Skeletal muscle tissue (tissue), 4 donors: Measurements from ENCODE around the gene TUBB4B. TPM values are rescaled to one million over a fixed set of nuclear protein-coding genes. Genes with fewer than 3 reads are reported as not detected.

Experiments used
- H3K27ac ChIP-seq: one replicate; pipeline ENCODE4 v1.7.0; 2013; ENCODE audit warnings: mild to moderate bottlenecking, low read depth, low read length, inconsistent platforms
- H3K27me3 ChIP-seq, 3 donors: one replicate each; pipeline ENCODE4 v1.7.0; 2013; ENCODE audit warnings: low read length in 3 of 3; ENCODE audit not compliant: control insufficient read depth in 3 of 3, insufficient read depth in 3 of 3
- H3K36me3 ChIP-seq, 3 donors: one replicate each; pipeline ENCODE4 v1.7.0; 2013; ENCODE audit warnings: low read length in 3 of 3; ENCODE audit not compliant: control insufficient read depth in 3 of 3, insufficient read depth in 3 of 3
- H3K4me1 ChIP-seq, 3 donors: one replicate each; pipeline ENCODE4 v1.7.0; 2013; ENCODE audit warnings: low read length in 3 of 3, mild to moderate bottlenecking in 3 of 3; ENCODE audit not compliant: control insufficient read depth in 3 of 3, insufficient read depth in 3 of 3
- H3K4me3 ChIP-seq, 3 donors: one replicate each; pipeline ENCODE4 v1.7.0; 2013; ENCODE audit warnings: low read length in 3 of 3
- H3K9ac ChIP-seq, 3 donors: one replicate each; pipeline ENCODE4 v1.7.0; 2013; ENCODE audit warnings: low read length in 3 of 3, mild to moderate bottlenecking in 3 of 3, moderate library complexity in 2 of 3, low read depth in 1 of 3
- H3K9me3 ChIP-seq, 3 donors: one replicate each; pipeline ENCODE4 v1.7.0; 2013; ENCODE audit warnings: low read length in 3 of 3; ENCODE audit not compliant: control insufficient read depth in 3 of 3
- total RNA-seq: library from RNA; depleted of rRNA; stranded (reverse); fragments of >200 nt; gene quantifications from one replicate; pipeline ENCODE4 v1.2.3, GENCODE V29; 2014
- donor health status: Osteomylitis.

Gene TUBB4B
- total RNA-seq, 1 donor from 2014 or later, result 97.1 TPM

DNA sequence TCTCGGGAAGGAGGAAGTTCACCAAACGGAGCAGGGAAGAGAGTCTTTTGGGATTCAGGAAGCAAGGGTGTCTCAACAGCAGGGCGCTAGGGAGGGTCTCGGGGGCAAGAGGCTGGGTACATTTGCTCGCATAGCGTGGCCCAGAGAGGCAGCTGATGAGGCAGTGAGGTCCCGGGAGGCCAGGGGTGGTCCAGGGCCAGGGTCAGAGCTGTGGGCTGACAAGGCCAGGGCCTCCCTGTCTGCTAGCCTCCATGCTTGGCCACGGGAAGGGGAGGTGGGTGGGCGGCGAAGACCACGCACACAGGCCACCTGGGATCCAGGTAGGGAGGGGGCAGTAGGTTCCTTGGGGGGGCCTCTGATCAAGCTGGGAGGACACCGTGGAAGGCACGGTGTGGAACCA is 29.6 kb upstream of the TUBB4B start:
- Histone ChIP-seq H3K9me3 (no peaks in the 10 kb centered on the region), H3K4me3 (no peak overlapping the region), H3K36me3 (peaks cover 3 to 12% (median 5%) of the 10 kb centered on the region in 3 donors), H3K27ac (no peak overlapping the region), H3K4me1 (peaks cover 4 to 12% (median 5%) of the 10 kb centered on the region in 3 donors), H3K27me3 (no peaks in the 10 kb centered on the region), H3K9ac (no peak overlapping the region)

DNA sequence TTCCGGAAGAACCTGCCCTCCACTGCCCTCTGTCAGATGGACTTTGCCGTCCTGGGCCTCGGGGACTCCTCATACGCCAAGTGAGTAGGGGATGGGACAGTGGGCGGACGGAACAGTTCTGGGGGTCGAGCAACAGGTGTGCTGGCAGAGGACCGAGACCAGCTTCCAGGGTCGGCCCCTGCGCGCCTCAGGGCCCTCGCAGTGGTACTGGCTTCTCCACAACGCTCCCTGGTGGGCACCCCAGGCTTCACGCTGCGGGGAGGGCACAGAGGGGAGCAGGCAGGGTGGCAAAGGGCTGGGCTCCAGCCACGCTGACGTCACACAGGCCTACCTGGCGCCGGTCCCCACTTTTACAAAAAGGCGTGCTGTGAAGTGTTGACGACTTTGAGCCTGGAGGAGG is 28.6 kb upstream of the TUBB4B start:
- no peaks in the 10 kb centered on the region for H3K9me3 ChIP-seq
- no peak overlapping the region for H3K4me3 ChIP-seq
- H3K4me1 ChIP-seq, result peaks cover 4 to 12% (median 7%) of the 10 kb centered on the region in 3 donors
- H3K27me3 ChIP-seq, result no peaks in the 10 kb centered on the region
- H3K36me3 ChIP-seq, result peaks cover 1 to 6% (median 5%) of the 10 kb centered on the region in 3 donors
- H3K9ac ChIP-seq, result no peak overlapping the region
- no peak overlapping the region for H3K27ac ChIP-seq

DNA sequence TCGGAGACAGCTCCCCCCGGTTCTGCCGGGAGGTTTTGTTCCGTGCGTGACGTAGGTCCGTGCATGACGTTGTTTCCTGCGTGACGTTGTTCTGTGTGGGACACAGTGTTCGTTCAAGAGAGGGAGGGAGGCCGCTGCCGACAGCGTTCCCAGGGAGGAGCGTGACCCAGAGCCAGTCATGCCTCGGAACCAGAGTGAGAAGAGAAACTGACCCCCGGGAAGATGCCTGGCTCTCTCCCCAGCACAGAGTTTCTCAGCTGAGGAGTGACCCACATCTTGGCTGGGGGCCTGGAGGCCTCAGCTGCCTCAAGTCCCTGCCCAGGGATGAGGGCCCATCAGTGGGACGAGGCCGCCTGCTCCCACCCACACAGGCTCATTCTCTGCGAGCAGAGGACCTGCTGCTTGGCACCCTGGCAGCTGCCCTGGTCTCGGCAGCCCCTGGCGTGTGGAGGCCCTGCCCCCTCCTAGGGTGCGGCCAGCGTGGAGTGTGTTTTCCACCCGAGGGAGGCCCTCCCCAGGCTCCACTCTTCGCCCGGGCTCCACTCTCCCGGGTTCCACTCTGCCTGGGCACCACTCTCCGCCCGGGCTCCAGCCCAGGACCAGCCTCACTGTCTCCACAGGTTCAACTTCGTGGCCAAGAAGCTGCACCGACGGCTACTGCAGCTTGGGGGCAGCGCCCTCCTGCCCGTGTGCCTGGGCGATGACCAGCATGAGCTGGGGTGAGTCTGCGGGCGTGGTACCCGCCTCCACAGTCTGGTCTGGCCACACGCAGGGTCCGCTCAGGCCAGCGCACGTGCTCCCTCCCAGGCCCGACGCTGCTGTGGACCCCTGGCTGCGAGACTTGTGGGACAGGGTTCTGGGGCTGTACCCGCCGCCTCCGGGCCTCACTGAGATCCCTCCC is 27.7 kb upstream of the TUBB4B start:
- Histone ChIP-seq H3K4me3 (no peak overlapping the region), H3K4me1 (peaks cover 8 to 19% (median 14%) of the 10 kb centered on the region in 3 donors), H3K9ac (no peak overlapping the region), H3K27ac (no peak overlapping the region), H3K9me3 (no peaks in the 10 kb centered on the region), H3K36me3 (peaks cover 0 to 6% (median 5%) of the 10 kb centered on the region in 3 donors), H3K27me3 (no peaks in the 10 kb centered on the region)

DNA sequence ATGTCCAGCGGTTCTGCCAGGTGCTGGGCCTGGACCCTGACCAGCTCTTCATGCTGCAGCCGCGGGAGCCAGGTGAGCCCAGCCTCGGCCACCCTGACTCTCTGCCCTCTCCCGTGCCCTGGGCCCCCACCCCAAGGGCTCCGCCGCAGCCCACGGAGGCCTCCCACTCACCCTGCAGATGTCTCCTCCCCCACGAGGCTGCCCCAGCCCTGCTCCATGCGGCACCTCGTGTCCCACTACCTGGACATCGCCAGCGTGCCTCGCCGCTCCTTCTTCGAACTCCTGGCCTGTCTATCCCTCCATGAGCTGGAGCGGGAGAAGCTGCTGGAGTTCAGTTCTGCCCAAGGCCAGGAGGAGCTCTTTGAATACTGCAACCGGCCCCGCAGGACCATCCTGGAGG is 26.5 kb upstream of the TUBB4B start:
- H3K9me3 ChIP-seq, result no peaks in the 10 kb centered on the region
- peaks cover 0 to 2% (median 0%) of the 10 kb centered on the region in 3 donors for H3K36me3 ChIP-seq
- no peak overlapping the region for H3K4me3 ChIP-seq
- peaks cover 8 to 27% (median 14%) of the 10 kb centered on the region in 3 donors for H3K4me1 ChIP-seq
- H3K9ac ChIP-seq, result no peak overlapping the region
- H3K27ac ChIP-seq, result no peak overlapping the region
- H3K27me3 ChIP-seq, result no peaks in the 10 kb centered on the region

DNA sequence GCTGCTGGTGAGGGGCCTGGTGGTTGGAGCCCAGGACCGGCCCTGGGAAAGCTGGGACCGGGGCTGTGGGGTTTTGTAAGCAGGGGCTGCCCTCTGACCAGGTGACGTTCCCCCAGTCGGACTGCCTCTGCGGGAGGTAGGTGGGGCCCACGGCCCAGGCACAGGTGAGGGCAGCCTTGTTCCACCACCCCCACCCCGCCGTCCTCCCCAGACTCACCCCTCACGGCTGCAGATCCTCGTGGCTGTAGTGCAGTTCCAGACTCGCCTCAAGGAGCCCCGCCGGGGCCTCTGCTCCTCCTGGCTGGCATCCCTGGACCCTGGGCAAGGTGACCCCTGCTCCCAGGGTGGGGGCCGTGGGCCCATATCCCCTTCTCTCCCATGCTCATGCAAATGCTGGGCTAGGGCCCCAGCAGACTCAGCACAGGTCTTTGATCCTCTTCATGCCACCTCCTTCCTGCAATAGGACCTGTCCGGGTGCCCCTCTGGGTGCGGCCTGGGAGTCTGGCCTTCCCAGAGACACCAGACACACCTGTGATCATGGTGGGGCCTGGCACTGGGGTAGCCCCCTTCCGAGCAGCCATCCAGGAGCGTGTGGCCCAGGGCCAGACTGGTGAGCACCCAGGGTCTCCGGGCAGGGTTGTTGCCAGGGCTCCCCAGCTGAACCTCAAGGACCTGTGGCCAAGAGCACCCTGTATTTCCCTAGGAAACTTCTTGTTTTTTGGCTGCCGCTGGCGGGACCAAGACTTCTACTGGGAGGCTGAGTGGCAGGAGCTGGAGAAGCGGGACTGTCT is 25.7 kb upstream of the TUBB4B start:
- H3K9me3 ChIP-seq, result no peaks in the 10 kb centered on the region
- peaks cover 0 to 2% (median 0%) of the 10 kb centered on the region in 3 donors for H3K36me3 ChIP-seq
- H3K27me3 ChIP-seq, result no peaks in the 10 kb centered on the region
- no peak overlapping the region for H3K27ac ChIP-seq
- peaks cover 8 to 27% (median 14%) of the 10 kb centered on the region in 3 donors for H3K4me1 ChIP-seq
- no peak overlapping the region for H3K9ac ChIP-seq
- H3K4me3 ChIP-seq, result no peak overlapping the region

DNA sequence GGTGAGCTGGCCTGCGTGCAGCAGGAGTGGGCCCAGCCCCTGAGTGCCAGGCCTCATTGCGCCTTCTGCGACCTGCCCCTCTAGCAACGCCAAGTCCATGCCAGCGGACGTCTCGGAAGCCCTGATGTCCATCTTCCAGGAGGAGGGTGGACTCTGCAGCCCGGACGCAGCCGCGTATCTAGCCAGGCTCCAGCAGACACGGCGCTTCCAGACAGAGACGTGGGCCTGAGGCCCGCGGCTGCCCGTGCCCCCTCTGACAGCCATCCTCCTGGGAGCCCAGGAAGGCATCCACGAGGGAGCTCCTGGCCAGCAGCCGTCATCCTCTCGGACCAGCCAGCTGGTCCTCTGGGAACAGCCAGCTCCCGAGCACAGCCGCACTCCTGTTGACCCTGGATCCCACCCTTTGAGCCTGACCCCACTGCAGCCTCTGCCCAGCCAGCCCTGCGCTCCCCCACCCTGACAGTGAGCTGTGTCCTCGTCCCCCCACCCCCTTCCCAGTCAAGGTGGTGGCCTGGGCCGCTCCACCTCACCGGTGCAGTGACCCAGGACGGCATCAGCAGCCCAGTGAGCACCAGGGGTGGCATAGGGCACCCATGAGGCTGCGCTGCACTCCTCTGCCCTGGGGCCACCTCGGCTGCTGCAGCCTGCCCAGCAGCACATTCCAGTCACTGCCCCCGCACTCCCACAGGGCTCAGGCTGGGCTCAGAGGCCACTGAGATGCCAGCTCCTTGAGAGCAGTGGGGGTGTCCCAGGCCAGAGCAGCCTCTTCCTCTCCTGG is 24.7 kb upstream of the TUBB4B start:
- no peak overlapping the region for H3K4me3 ChIP-seq
- no peaks in the 10 kb centered on the region for H3K9me3 ChIP-seq
- no peak overlapping the region for H3K27ac ChIP-seq
- H3K36me3 ChIP-seq, result peaks cover 0 to 2% (median 0%) of the 10 kb centered on the region in 3 donors
- no peaks in the 10 kb centered on the region for H3K27me3 ChIP-seq
- H3K9ac ChIP-seq, result peak overlapping the region in 1 of 3 donors; percentile 69
- H3K4me1 ChIP-seq, result peaks cover 8 to 27% (median 15%) of the 10 kb centered on the region in 3 donors

DNA sequence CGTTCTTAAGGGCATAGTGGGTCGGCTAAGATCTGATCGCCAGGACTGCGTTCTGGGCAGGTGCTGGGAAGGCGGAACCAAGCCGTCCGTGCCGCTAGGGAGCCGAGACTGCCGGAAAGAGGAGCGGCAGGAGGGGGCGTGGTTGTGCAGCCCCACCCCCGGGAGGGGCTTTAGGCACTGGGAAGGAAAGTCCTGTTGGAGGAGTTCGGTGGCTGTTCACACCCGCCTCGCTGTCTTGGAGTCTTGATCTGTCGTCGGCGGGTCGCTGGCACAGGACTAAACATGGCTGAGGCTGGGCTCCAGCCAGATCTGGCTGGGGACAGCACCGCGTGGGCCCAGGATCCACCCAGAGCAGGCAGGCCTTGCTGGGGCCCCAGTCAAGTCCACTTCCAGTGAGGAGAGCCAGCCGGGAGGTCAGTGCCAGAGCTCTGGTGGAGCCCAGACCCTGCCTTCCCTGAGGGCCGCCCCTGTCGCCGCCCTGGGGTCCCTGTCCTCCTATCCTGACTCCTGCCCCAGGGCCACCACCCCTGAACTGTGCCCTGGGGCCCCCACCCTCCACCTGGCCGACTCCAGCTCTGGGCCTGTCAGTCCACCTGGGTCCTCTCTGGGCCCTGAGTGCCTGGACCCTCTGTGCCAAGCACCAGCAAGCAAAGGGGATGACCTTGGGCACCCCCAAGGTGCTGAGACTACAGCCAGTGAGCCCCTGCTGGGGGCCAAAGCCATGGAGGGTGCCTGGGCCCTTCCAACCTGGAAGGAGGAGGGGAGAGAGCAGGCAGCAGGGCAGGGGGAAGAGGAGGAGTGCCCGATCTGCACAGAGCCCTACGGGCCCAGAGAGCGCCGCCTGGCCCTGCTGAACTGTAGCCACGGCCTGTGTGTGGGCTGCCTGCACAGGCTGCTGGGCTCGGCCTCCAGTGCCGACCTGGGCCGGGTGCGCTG is 23.5 kb upstream of the TUBB4B start:
- no peaks in the 10 kb centered on the region for H3K9me3 ChIP-seq
- H3K36me3 ChIP-seq, result peaks cover 0 to 2% (median 0%) of the 10 kb centered on the region in 3 donors
- H3K4me3 ChIP-seq, result peak overlapping the region; percentile 38 to 64 (median 58)
- H3K4me1 ChIP-seq, result peaks cover 8 to 27% (median 16%) of the 10 kb centered on the region in 3 donors
- peak overlapping the region; percentile 2 to 80 (median 69) for H3K9ac ChIP-seq
- peak overlapping the region; percentile 25 for H3K27ac ChIP-seq
- no peaks in the 10 kb centered on the region for H3K27me3 ChIP-seq

DNA sequence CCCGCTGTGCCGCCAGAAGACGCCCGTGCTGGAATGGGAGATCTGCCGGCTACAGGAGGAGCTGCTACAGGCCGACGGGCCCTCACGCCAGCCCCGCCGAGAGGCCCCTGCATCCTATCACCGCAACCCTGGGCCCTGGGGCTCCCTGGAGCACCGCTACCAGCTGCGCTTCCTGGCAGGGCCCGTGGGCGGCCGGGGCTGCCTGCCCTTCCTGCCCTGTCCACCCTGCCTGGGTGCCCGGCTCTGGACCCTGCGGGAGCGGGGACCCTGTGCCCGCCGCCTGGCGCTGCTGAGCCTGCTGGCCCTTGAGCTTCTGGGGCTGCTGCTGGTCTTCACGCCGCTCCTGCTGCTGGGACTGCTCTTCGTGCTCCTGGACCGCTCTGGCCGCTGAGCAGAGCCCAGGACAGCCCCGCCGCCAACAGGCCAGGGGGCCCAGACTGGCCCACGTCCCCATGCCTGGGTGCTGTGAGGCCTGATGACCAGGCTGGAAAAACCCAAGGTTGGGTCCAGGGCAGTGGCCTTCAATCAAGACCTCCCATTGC is 22.8 kb upstream of the TUBB4B start:
- peak overlapping the region in 1 of 3 donors; percentile 58 for H3K4me3 ChIP-seq
- H3K9me3 ChIP-seq, result no peaks in the 10 kb centered on the region
- no peaks in the 10 kb centered on the region for H3K27me3 ChIP-seq
- peak overlapping the region in 2 of 3 donors; percentile 8 to 80 for H3K9ac ChIP-seq
- H3K27ac ChIP-seq, result no peak overlapping the region
- peaks cover 0 to 2% (median 0%) of the 10 kb centered on the region in 3 donors for H3K36me3 ChIP-seq
- peaks cover 14 to 34% (median 22%) of the 10 kb centered on the region in 3 donors for H3K4me1 ChIP-seq
